GM19099 (cell line): ENCODE measurements around the gene CDC42BPB.

ENCODE experiments used
- POLR2A ChIP-seq: IDR thresholded peaks from 3 replicates; pipeline ENCODE4 v1.6.1; 2011; ENCODE audit warnings: low read depth; ENCODE audit not compliant: insufficient read length; ENCODE audit errors: extremely low read depth

Gene CDC42BPB

GRCh38 chr14:102966681-102967505 lies 90.5 kb downstream of the CDC42BPB start:
- TF ChIP-seq POLR2A, result no peak

- TF ChIP-seq POLR2A, result no peak
Observed at GRCh38 chr14:102965971-102966655, 91.2 kb downstream of the CDC42BPB start.

DNA sequence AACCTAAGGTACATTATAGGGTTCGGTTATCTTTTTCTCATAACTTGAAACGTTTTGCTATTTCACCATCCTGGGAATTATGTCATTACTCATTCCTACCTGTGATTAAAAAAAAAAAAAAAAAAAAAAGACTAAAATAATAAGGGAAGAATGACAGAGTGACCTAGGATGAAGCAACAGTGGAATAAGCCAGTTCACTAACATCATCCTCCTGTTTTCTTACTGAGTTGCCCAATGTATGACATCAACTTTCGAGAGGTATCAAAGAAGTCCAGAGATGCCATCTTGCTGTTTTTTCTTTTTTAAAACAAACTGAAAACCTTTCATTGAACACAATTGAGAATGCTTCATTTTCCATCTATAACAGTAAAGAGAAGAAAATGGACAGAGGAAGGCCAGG lies 92.1 kb downstream of the CDC42BPB start:
- TF ChIP-seq POLR2A, result no peak

DNA sequence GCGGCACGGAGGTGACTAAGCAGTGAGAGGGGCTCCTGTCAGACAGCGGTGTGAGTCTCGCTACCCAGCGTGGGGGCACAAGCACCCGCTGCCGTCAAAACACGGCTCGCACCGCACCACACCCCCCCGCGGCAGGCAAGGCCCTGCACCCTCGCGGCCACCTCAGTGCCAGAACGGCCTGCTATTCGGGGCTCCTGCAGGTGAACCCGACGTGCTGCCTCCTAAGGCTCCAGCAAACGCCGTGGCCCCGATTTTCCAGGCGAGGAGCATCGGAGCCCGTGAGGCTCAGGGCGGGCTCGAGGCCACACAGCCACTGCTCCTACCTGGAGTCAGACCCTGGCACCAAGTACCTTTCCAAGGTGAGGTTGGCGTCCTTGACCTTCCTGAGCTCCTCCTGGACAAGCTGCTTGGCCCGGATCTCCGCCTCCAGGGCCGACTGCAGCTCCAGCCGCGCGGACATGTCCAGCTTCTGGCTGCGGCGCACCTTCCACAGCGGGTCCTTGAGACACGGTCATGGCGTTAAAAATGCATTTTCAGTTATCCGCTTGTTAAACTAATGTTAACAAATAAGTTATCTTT lies 93.1 kb downstream of the CDC42BPB start:
- TF ChIP-seq POLR2A, result no peak

GRCh38 chr14:102962111-102962627 lies 95.2 kb downstream of the CDC42BPB start:
- no peak for TF ChIP-seq POLR2A

DNA sequence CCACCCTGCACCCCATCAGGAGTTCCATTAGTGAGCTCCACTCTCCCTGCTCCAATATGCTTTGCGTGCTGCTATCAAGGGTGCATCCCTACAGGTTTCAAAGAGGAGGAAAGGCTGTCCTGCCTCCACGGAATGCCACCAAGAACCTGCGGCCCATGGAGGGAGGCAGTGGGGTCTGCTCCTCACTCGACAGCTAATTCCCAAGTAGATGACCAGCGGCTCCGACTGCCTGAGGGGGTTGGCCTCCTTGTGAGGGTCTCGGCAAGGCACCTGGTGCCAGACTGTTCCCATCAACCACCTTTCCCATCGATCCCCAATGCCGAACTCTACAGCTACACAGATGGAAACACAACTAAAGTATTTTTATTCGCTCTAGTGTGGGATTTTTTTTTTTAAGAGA lies 98.9 kb downstream of the CDC42BPB start:
- no peak for TF ChIP-seq POLR2A

DNA sequence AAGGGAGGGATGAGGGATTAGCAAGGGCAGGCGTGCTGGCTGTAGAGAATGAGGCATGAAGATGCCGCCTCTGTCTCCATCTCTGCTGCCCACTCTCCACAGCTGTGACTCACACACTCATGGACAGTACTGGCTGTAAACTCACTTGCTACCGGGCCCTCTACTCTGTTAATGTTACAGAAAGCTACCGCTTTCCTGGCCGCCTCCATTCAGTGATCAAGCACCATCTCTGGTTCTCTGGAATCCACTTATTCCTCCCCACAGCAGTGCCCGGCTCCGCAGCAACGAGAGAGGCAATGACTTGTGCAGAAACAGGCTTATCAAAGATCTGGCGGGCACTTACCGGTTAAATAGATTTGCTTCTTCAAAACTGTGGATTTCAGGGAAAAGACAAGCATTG lies 100.1 kb downstream of the CDC42BPB start:
- no peak for TF ChIP-seq POLR2A

GRCh38 chr14:102955636-102956408 lies 101.5 kb downstream of the CDC42BPB start:
- TF ChIP-seq POLR2A, result no peak

- TF ChIP-seq POLR2A, result no peak
Observed at GRCh38 chr14:102954081-102954789, 103.1 kb downstream of the CDC42BPB start.

GRCh38 chr14:102953100-102953499 lies 104.2 kb downstream of the CDC42BPB start:
- TF ChIP-seq POLR2A, result no peak

DNA sequence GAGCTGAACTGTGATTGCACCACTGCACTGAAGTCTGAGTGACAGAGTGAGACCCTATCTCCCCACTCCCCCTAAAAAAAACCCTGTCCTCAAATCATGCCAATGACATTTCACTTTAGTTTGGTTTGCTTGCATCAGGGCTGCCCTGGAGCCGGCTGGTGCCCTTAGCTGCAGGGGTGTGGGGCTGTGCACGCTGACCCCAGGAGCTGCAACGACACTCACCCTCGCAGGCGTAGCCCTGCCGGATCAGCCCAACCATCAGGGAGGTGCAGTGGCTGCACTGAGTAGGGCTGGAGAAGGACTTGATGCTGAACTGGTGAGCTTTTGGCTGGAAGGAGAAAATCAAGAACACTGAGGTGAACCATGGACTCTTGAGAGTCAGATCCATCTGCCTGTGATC lies 105.1 kb downstream of the CDC42BPB start:
- no peak for TF ChIP-seq POLR2A

DNA sequence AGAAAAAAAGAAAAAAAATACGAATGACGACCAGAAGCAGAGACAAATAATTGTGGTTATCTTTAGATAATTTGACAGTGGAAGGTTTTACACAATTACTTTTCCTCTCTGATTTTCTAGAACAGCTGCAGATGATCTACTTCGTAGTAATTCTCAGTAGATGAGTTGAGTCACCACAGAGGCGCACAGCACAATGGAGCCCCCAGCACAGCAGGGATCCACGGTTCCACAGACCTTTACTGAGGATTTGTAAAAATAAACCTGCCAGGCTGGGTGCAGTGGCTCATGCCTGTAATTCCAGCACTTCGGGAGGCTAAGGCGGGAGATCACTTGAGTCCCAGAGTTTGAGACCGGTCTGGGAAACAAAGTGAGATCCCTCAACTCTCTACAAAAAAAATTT lies 105.5 kb downstream of the CDC42BPB start:
- TF ChIP-seq POLR2A, result no peak

DNA sequence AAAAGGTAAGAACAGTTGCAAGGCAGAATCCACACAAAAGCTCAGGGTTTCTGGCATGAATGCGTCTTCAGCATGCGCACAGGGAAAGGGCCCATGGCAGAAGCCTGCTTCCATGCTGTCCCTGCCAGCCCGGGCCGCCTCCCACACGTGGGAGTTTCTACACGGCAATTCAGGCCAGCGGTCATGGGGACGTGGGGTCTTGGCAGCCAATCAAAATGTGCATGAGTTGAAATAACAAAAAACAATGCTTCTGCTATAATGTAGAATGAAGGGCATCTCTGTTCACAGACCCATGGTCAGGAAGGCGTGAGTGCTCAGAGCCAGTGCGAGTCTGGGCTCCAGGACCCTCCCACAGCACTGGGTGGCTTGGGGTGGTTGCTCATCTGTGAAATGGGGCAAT lies 106.3 kb downstream of the CDC42BPB start:
- no peak for TF ChIP-seq POLR2A

DNA sequence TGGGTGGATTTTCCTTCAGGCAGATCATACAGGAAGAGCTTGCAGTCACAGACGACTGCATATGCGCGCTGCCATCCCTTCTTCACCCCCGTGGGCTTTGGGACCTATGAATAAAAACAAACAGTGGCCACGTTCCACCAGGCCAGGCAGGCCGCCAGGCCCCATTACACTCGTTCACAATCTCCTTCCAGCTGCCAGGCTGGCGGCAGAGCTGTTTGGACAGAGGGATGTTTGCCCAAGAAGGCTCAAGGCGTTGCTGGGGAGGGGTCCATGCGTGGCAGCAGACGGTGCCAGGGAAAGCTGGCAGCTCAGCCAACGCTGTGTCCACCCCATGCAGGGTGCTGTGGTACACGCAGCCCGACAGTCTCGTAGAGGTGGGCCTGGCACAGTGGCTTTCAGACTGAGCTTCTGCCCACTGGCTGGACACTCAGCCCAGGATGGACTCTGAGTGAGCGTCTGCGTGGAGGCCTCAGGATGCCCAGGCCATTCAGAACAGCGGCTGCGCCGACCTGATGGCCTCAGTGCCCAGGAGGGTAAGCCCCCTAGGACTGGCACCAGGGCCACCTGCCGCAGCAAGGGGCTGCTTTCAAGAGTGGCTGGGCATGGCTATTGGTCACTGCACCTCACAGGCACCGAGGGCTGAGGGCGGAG lies 107.4 kb downstream of the CDC42BPB start:
- no peak for TF ChIP-seq POLR2A
